ENCODE data around the gene CDK8.
A peak's percentile ranks its signal among the peaks of the same experiment; 100 is the strongest.
"Not testable (repeated sequence)": the region's sequence is repeated elsewhere in the genome, so short reads cannot be mapped to it uniquely, and the experiment has no call there.

Gene CDK8

GRCh38 chr13:26316095-26316494, 62.2 kb downstream of the CDK8 start:
- DNase-seq (ENCODE audit: low spot score), result not testable (repeated sequence)

GRCh38 chr13:26320766-26321165, 66.8 kb downstream of the CDK8 start:
- DNase-seq (ENCODE audit: low spot score), result no peak

- DNase-seq (ENCODE audit: low spot score), result no peak
Measured at GRCh38 chr13:26323127-26323526, 69.2 kb downstream of the CDK8 start.

- DNase-seq (ENCODE audit: low spot score), result no peak
Measured at GRCh38 chr13:26323764-26324163, 69.8 kb downstream of the CDK8 start.

- no peak for DNase-seq (ENCODE audit: low spot score)
Measured at GRCh38 chr13:26324294-26324693, 70.4 kb downstream of the CDK8 start.

GRCh38 chr13:26324867-26325266, 70.9 kb downstream of the CDK8 start:
- DNase-seq (ENCODE audit: low spot score), result no peak

GRCh38 chr13:26325876-26326275, 71.9 kb downstream of the CDK8 start:
- peak; percentile 2 for DNase-seq (ENCODE audit: low spot score)

GRCh38 chr13:26326562-26326961, 72.6 kb downstream of the CDK8 start:
- no peak for DNase-seq (ENCODE audit: low spot score)

- DNase-seq (ENCODE audit: low spot score), result no peak
Measured at GRCh38 chr13:26327940-26328725, 74.2 kb downstream of the CDK8 start.

GRCh38 chr13:26335158-26335557, 81.2 kb downstream of the CDK8 start:
- no peak for DNase-seq (ENCODE audit: low spot score)

- no peak for DNase-seq (ENCODE audit: low spot score)
Measured at GRCh38 chr13:26340807-26341206, 86.9 kb downstream of the CDK8 start.

- DNase-seq (ENCODE audit: low spot score), result no peak
Measured at GRCh38 chr13:26342898-26343297, 89.0 kb downstream of the CDK8 start.

- DNase-seq (ENCODE audit: low spot score), result no peak
Measured at GRCh38 chr13:26343816-26344215, 89.9 kb downstream of the CDK8 start.

GRCh38 chr13:26344980-26345379, 91.1 kb downstream of the CDK8 start:
- DNase-seq (ENCODE audit: low spot score), result no peak

- DNase-seq (ENCODE audit: low spot score), result no peak
Measured at GRCh38 chr13:26348966-26349365, 95.0 kb downstream of the CDK8 start.

GRCh38 chr13:26362261-26362660, 108.3 kb downstream of the CDK8 start:
- DNase-seq (ENCODE audit: low spot score), result no peak

GRCh38 chr13:26370553-26370952, 116.6 kb downstream of the CDK8 start:
- DNase-seq (ENCODE audit: low spot score), result no peak

- no peak for DNase-seq (ENCODE audit: low spot score)
Measured at GRCh38 chr13:26372747-26373146, 118.8 kb downstream of the CDK8 start.

GRCh38 chr13:26376430-26376829, 122.5 kb downstream of the CDK8 start:
- no peak for DNase-seq (ENCODE audit: low spot score)

- DNase-seq (ENCODE audit: low spot score), result no peak
Measured at GRCh38 chr13:26377038-26377437, 123.1 kb downstream of the CDK8 start.

GRCh38 chr13:26378116-26378515, 124.2 kb downstream of the CDK8 start:
- DNase-seq (ENCODE audit: low spot score), result no peak

- no peak for DNase-seq (ENCODE audit: low spot score)
Measured at GRCh38 chr13:26379831-26380230, 125.9 kb downstream of the CDK8 start.

GRCh38 chr13:26380930-26381329, 127.0 kb downstream of the CDK8 start:
- no peak for DNase-seq (ENCODE audit: low spot score)

GRCh38 chr13:26382366-26382765, 128.4 kb downstream of the CDK8 start:
- DNase-seq (ENCODE audit: low spot score), result no peak
